ENCODE results near the gene SOX13. TPM values are rescaled to one million over a fixed set of nuclear protein-coding genes. Genes with fewer than 3 reads are reported as not detected.

SOX13 gene
- total and polyA plus RNA-seq, 8 donors = 12.0 to 27.2 (median 17.2) TPM

- Histone ChIP-seq H3K27me3 (no peaks in the 10 kb centered on the region), H3K27ac (no peak overlapping the region), H3K4me3 (no peak overlapping the region), H3K36me3 (no peaks in the 10 kb centered on the region), H3K4me1 (peaks cover 17 to 24% (median 24%) of the 10 kb centered on the region in 3 donors), H3K9me3 (no peaks in the 10 kb centered on the region)
- no peak for ATAC-seq
- FAIRE-seq = no peak
- DNase-seq = no peak
- TF ChIP-seq CTCF (IDR thresholded peaks at IDR 0.05) = no peak
- intact Hi-C loops (cut with DNase I) = no loop called here
- 85 to 88% methylated on average over 6 of the region's 6 CpGs for WGBS, 2 donors
These were observed 59.8 kb downstream of the SOX13 start for GRCh38 chr1:204132718-204133117.

DNA sequence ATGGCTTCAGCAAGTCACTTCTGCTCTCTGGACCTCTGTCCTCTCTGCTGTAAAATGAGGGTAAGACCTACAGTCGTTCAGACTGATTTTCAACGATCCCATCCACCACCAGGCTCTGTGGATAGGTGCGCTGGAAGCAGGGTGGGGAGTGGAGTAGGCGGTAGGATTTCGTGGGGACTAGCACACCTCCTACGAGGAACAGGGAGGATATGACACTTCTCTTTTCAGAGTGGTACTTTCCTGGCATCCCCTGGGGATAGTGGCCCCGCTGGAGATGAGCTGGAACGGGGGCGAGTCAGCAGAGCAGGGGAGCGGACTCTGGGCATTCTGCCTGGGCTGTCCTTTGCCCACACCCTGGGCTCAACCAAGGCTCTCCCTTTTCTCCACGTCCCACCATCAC is 61.2 kb downstream of the SOX13 start:
- Histone ChIP-seq H3K36me3 (no peaks in the 10 kb centered on the region), H3K9me3 (no peaks in the 10 kb centered on the region), H3K27ac (no peak overlapping the region), H3K27me3 (no peaks in the 10 kb centered on the region), H3K4me3 (no peak overlapping the region), H3K4me1 (peaks cover 17 to 20% (median 20%) of the 10 kb centered on the region in 3 donors)
- TF ChIP-seq CTCF (IDR thresholded peaks at IDR 0.05) = no peak
- intact Hi-C loops (cut with DNase I) = no loop called here
- DNase-seq (peak in 1 of 6 donors; percentile 28), FAIRE-seq (no peak), ATAC-seq (no peak)
- WGBS, 2 donors = 79 to 82% methylated on average over 8 to 11 of the region's 11 CpGs

GRCh38 chr1:204136814-204137213 is 63.9 kb downstream of the SOX13 start:
- no peak overlapping the region for H3K4me3 ChIP-seq
- H3K4me1 ChIP-seq = no peaks in the 10 kb centered on the region
- DNase-seq (peak in 1 of 6 donors; percentile 54), FAIRE-seq (no peak), ATAC-seq (no peak)
- WGBS, 2 donors = 84 to 92% methylated on average over 2 of the region's 2 CpGs
- H3K36me3 ChIP-seq = no peaks in the 10 kb centered on the region
- intact Hi-C loops (cut with DNase I) = no loop called here
- no peaks in the 10 kb centered on the region for H3K9me3 ChIP-seq
- H3K27me3 ChIP-seq = no peaks in the 10 kb centered on the region
- TF ChIP-seq CTCF (IDR thresholded peaks at IDR 0.05) = no peak
- H3K27ac ChIP-seq = no peak overlapping the region

- FAIRE-seq (no peak), ATAC-seq (no peak), DNase-seq (no peak)
- WGBS, 2 donors = 76 to 82% methylated on average over 2 of the region's 2 CpGs
- intact Hi-C loops (cut with DNase I) = no loop called here
- Histone ChIP-seq H3K4me3 (no peak overlapping the region), H3K9me3 (no peaks in the 10 kb centered on the region), H3K36me3 (no peaks in the 10 kb centered on the region), H3K27me3 (no peaks in the 10 kb centered on the region), H3K27ac (no peak overlapping the region), H3K4me1 (peaks cover 0 to 4% (median 0%) of the 10 kb centered on the region in 3 donors)
- TF ChIP-seq CTCF (IDR thresholded peaks at IDR 0.05) = no peak
These were observed 66.2 kb downstream of the SOX13 start for GRCh38 chr1:204139088-204139487.

- ATAC-seq = no peak
- TF ChIP-seq CTCF (IDR thresholded peaks at IDR 0.05) = no peak
- 96 to 97% methylated on average over 6 of the region's 6 CpGs for WGBS, 2 donors
- intact Hi-C loops (cut with DNase I) = no loop called here
- DNase-seq = no peak
- no peak overlapping the region for H3K4me3 ChIP-seq
- no peaks in the 10 kb centered on the region for H3K36me3 ChIP-seq
- H3K27me3 ChIP-seq = no peaks in the 10 kb centered on the region
- H3K4me1 ChIP-seq = peaks cover 0 to 4% (median 0%) of the 10 kb centered on the region in 3 donors
- no peak overlapping the region for H3K27ac ChIP-seq
- FAIRE-seq = no peak
- H3K9me3 ChIP-seq = no peaks in the 10 kb centered on the region
These were observed 67.0 kb downstream of the SOX13 start for GRCh38 chr1:204139952-204140351.

Data from pancreas (tissue), 10 donors.